K562 (cell line): ENCODE results near the gene C1orf74. TPM values are rescaled to one million over a fixed set of nuclear protein-coding genes. Genes with fewer than 3 reads are reported as not detected.

ENCODE experiments used
- ARHGAP35 ChIP-seq: fragments of 450-650 bp; IDR thresholded peaks from 2 replicates; pipeline ENCODE4 v1.6.1; 2018; ENCODE audit not compliant: partially characterized antibody
- CBFB ChIP-seq: sonication (generic); formaldehyde crosslinking; IDR thresholded peaks from 2 replicates; pipeline ENCODE4 v1.4.0; 2020; ENCODE audit warnings: mild to moderate bottlenecking, missing genetic modification reagents
- CBX3 ChIP-seq, 2 experiments: IDR thresholded peaks; 1 replicate in 1 of 2; 2 replicates in 1 of 2; pipeline ENCODE4 v1.6.1; 2012; ENCODE audit warnings: inconsistent platforms in 2 of 2, low read length in 2 of 2, borderline replicate concordance in 1 of 2, control low read depth in 1 of 2
- DNMT1 ChIP-seq: fragments of 450-650 bp; IDR thresholded peaks from 2 replicates; pipeline ENCODE4 v1.6.1; 2016; ENCODE audit warnings: antibody characterized with exemption, mild to moderate bottlenecking
- EWSR1 ChIP-seq: fragments of 450-650 bp; IDR thresholded peaks from 2 replicates; pipeline ENCODE4 v1.6.1; 2018; ENCODE audit warnings: borderline replicate concordance, mild to moderate bottlenecking, low read depth, moderate library complexity; ENCODE audit not compliant: partially characterized antibody
- HSF4 ChIP-seq: fragments of 250-450 bp; sonication (Bioruptor Pico); IDR thresholded peaks from 2 replicates; pipeline ENCODE4 v2.1.2; 2022; ENCODE audit warnings: mild to moderate bottlenecking, moderate library complexity, borderline replicate concordance
- KAT8 ChIP-seq: fragments of 450-650 bp; IDR thresholded peaks from 2 replicates; pipeline ENCODE4 v1.6.1; 2016; ENCODE audit warnings: low read depth, mild to moderate bottlenecking
- MEF2D ChIP-seq: conservative IDR thresholded peaks from 2 replicates; pipeline ENCODE4 v1.6.1; 2016; ENCODE audit warnings: low read depth, missing genetic modification characterization, missing compliant biosample characterization
- MTA3 ChIP-seq: fragments of 450-650 bp; formaldehyde crosslinking; IDR thresholded peaks from 2 replicates; pipeline ENCODE4 v1.6.1; 2017; ENCODE audit warnings: mild to moderate bottlenecking, borderline replicate concordance
- POLR2G ChIP-seq: fragments of 200-400 bp; formaldehyde crosslinking; IDR thresholded peaks from 2 replicates; pipeline ENCODE4 v1.6.1; 2017; ENCODE audit warnings: low read depth, mild to moderate bottlenecking, antibody characterized with exemption, low read length, moderate library complexity
- RFX7 ChIP-seq: fragments of 250-450 bp; sonication (Bioruptor Pico); IDR thresholded peaks from 2 replicates; pipeline ENCODE4 v1.5.1; 2021; ENCODE audit warnings: mild to moderate bottlenecking
- SMAD2 ChIP-seq: fragments of 150-350 bp; IDR thresholded peaks from 2 replicates; pipeline ENCODE4 v1.6.1; 2014; ENCODE audit warnings: low read depth, mild to moderate bottlenecking, low read length
- SMARCA4 ChIP-seq: fragments of 450-650 bp; IDR thresholded peaks from 2 replicates; pipeline ENCODE4 v1.6.1; 2016
- SMARCB1 ChIP-seq: IDR thresholded peaks from 2 replicates; pipeline ENCODE4 v1.6.1; 2011; ENCODE audit warnings: improper control_type of control experiment, low read depth; ENCODE audit not compliant: insufficient read length
- TEAD1 ChIP-seq, 2 experiments: fragments of 450-650 bp in 1 of 2; sonication (generic) in 1 of 2; formaldehyde crosslinking; IDR thresholded peaks; 2 replicates each; pipeline versions ENCODE4 v1.4.0 to v1.8.0; 2020 to 2022; ENCODE audit warnings: mild to moderate bottlenecking in 2 of 2, missing genetic modification reagents in 1 of 2
- TFE3 ChIP-seq: fragments of 450-650 bp; formaldehyde crosslinking; IDR thresholded peaks from 2 replicates; pipeline ENCODE4 v1.4.0; 2020; ENCODE audit warnings: mild to moderate bottlenecking, mixed read lengths
- TSC22D4 ChIP-seq: fragments of 450-650 bp; IDR thresholded peaks from 2 replicates; pipeline ENCODE4 v1.6.1; 2016; ENCODE audit warnings: missing genetic modification characterization, missing biosample characterization, control low read depth
- ZEB2 ChIP-seq: fragments of 450-650 bp; IDR thresholded peaks from 2 replicates; pipeline ENCODE4 v1.6.1; 2016
- polyA plus RNA-seq, 8 experiments: library from polyadenylated mRNA; depleted of rRNA in 4 of 8; stranded (reverse) in 5 of 8; unstranded in 3 of 8; fragments of >200 nt; fragmentation: Nextera tagmentation in 2 of 8; fragmentation: Illumina TruSeq in 1 of 8; extraction: Ambion mirVana in 2 of 8; extraction: Trizol in 1 of 8; gene quantifications; 2 replicates each; pipeline versions ENCODE4 v1.2.1 to v1.2.3, GENCODE V29; 2011 to 2014; ENCODE audit warnings: inconsistent platforms in 1 of 8, missing spikeins in 1 of 8
- total RNA-seq, 7 experiments: library from RNA; depleted of rRNA in 6 of 7; stranded (reverse); fragments of >200 nt in 6 of 7; fragmentation: Illumina TruSeq in 2 of 7; extraction: Trizol in 2 of 7; gene quantifications; 2 replicates each; pipeline versions ENCODE4 v1.2.1 to v1.2.3, GENCODE V29; 2011 to 2021; ENCODE audit warnings: low replicate concordance in 1 of 7
- TF ChIP-seq, protein P1 (sequence below): fragments of 450-650 bp; conservative IDR thresholded peaks from 2 replicates; pipeline ENCODE4 v1.6.1; 2016; ENCODE audit warnings: missing genetic modification characterization, low read depth, mild to moderate bottlenecking, missing compliant biosample characterization, moderate library complexity
- TF ChIP-seq, protein P2 (sequence below), 3 experiments: IDR thresholded peaks in 2 of 3; conservative IDR thresholded peaks in 1 of 3; 2 replicates each; pipeline ENCODE4 v1.5.1; 2011 to 2012; ENCODE audit warnings: low read length in 3 of 3, mild to moderate bottlenecking in 3 of 3, control low read depth in 2 of 3, improper control_type of control experiment in 1 of 3, inconsistent platforms in 1 of 3, low read depth in 1 of 3, mixed read lengths in 1 of 3, moderate library complexity in 1 of 3; ENCODE audit not compliant: insufficient read depth in 2 of 3
- TF ChIP-seq, protein P3 (sequence below), 3 experiments: fragments of 200-800 bp in 1 of 3; sonication (Bioruptor generic) in 1 of 3; sonication (generic) in 1 of 3; formaldehyde crosslinking in 1 of 3; IDR thresholded peaks; 2 replicates each; pipeline versions ENCODE4 v1.6.1 to v1.8.0; 2016 to 2022; ENCODE audit warnings: mild to moderate bottlenecking in 2 of 3, missing compliant biosample characterization in 2 of 3, missing genetic modification characterization in 2 of 3, missing genetic modification reagents in 1 of 3

C1orf74 gene
- total and polyA plus RNA-seq, 9 of the 15 experiments (the other 6 are each of a cell fraction or from before 2014, with no cell fraction given), result 4.0 to 7.6 (median 5.7) TPM

- TF ChIP-seq ARHGAP35 (no peak), MEF2D (tag) (no peak), SMARCB1 (no peak), POLR2G (peak; percentile 78), KAT8 (no peak), DNMT1 (no peak), MTA3 (peak; percentile 72; the same call in 1 of the 2 replicates), SMARCA4 (peak; percentile 47; the same call in 1 of the 2 replicates), SMAD2 (no peak), RFX7 (CRISPR knock-in tag) (no peak), TSC22D4 (tag) (no peak), CBX3 (IDR thresholded peaks at IDR 0.05; ENCODE audit: borderline replicate concordance in 1 of 2, low read length in 2 of 2) (0 out of 3 replicates have a peak, but pooled peaks of 1 of the 2 experiments have one; percentile 19), TFE3 (CRISPR knock-in tag) (no peak), TEAD1 (CRISPR knock-in tag; IDR thresholded peaks at IDR 0.05) (0 out of 4 replicates have a peak, but pooled peaks of 1 of the 2 experiments have one; percentile 25), EWSR1 (no peak), ZEB2 (peak; percentile 98), HSF4 (CRISPR knock-in tag) (no peak), CBFB (CRISPR knock-in tag) (no peak)
- TF ChIP-seq, protein P1, sequence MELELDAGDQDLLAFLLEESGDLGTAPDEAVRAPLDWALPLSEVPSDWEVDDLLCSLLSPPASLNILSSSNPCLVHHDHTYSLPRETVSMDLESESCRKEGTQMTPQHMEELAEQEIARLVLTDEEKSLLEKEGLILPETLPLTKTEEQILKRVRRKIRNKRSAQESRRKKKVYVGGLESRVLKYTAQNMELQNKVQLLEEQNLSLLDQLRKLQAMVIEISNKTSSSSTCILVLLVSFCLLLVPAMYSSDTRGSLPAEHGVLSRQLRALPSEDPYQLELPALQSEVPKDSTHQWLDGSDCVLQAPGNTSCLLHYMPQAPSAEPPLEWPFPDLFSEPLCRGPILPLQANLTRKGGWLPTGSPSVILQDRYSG, result peak; percentile 62; the same call in 1 of the 2 replicates
- TF ChIP-seq, protein P2, sequence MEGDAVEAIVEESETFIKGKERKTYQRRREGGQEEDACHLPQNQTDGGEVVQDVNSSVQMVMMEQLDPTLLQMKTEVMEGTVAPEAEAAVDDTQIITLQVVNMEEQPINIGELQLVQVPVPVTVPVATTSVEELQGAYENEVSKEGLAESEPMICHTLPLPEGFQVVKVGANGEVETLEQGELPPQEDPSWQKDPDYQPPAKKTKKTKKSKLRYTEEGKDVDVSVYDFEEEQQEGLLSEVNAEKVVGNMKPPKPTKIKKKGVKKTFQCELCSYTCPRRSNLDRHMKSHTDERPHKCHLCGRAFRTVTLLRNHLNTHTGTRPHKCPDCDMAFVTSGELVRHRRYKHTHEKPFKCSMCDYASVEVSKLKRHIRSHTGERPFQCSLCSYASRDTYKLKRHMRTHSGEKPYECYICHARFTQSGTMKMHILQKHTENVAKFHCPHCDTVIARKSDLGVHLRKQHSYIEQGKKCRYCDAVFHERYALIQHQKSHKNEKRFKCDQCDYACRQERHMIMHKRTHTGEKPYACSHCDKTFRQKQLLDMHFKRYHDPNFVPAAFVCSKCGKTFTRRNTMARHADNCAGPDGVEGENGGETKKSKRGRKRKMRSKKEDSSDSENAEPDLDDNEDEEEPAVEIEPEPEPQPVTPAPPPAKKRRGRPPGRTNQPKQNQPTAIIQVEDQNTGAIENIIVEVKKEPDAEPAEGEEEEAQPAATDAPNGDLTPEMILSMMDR (IDR thresholded peaks at IDR 0.05 in 2 of 3, conservative IDR thresholded peaks at IDR 0.05 in 1 of 3; ENCODE audit: insufficient read depth in 2 of 3, low read depth in 1 of 3, low read length in 3 of 3), result no peak
- TF ChIP-seq, protein P3, sequence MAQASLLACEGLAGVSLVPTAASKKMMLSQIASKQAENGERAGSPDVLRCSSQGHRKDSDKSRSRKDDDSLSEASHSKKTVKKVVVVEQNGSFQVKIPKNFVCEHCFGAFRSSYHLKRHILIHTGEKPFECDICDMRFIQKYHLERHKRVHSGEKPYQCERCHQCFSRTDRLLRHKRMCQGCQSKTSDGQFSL (CRISPR knock-in tag; IDR thresholded peaks at IDR 0.05), result no peak
- TF ChIP-seq, protein P3 (tag; IDR thresholded peaks at IDR 0.05), result no peak
Measured at GRCh38 chr1:209805875-209806760, 21.8 kb upstream of the C1orf74 start, which contains the start of gene IRF6 (continued).
